Astrocyte (in vitro differentiated cells and primary cell): Measurements from ENCODE around the gene METTL15. TPM values are rescaled to one million over a fixed set of nuclear protein-coding genes. Genes with fewer than 3 reads are reported as not detected.

Source experiments
- DNase-seq: peaks from one replicate; pipeline ENCODE4 v3.0.0-alpha.2; 2010; ENCODE audit warnings: low read depth
- FAIRE-seq: peaks from 2 replicates; lab custom pipeline; 2011; peaks lifted over from hg19 to GRCh38; lab: Jason Lieb, UNC
- H2AFZ ChIP-seq: 2 replicates; pipeline ENCODE4 v1.6.0; 2012; ENCODE audit warnings: low read depth, low read length, inconsistent platforms
- H3K27ac ChIP-seq: 2 replicates; pipeline ENCODE4 v1.5.1; 2011; ENCODE audit warnings: low read depth, low read length, inconsistent platforms
- H3K27me3 ChIP-seq: 2 replicates; pipeline ENCODE4 v1.6.0; 2011; ENCODE audit warnings: low read length, inconsistent platforms; ENCODE audit not compliant: insufficient read depth
- H3K36me3 ChIP-seq: 2 replicates; pipeline ENCODE4 v1.5.1; 2011; ENCODE audit warnings: low read length, inconsistent platforms; ENCODE audit not compliant: insufficient read depth
- H3K4me1 ChIP-seq: 2 replicates; pipeline ENCODE4 v1.5.1; 2011; ENCODE audit warnings: low read length, inconsistent platforms; ENCODE audit not compliant: insufficient read depth
- H3K4me2 ChIP-seq: 2 replicates; pipeline ENCODE4 v1.6.0; 2012; ENCODE audit warnings: low read length, inconsistent platforms
- H3K4me3 ChIP-seq: 2 replicates; pipeline ENCODE4 v1.5.1; 2011; ENCODE audit warnings: low read depth, mild to moderate bottlenecking, low read length, inconsistent platforms; ENCODE audit not compliant: insufficient read depth
- H3K79me2 ChIP-seq: 2 replicates; pipeline ENCODE4 v1.6.0; 2012; ENCODE audit warnings: mild to moderate bottlenecking, low read length, inconsistent platforms; ENCODE audit not compliant: insufficient read depth
- H3K9ac ChIP-seq: 2 replicates; pipeline ENCODE4 v1.6.0; 2012; ENCODE audit warnings: mild to moderate bottlenecking, low read length, inconsistent platforms
- H3K9me3 ChIP-seq: 2 replicates; pipeline ENCODE4 v1.5.1; 2012; ENCODE audit warnings: low read depth, mild to moderate bottlenecking, low read length, inconsistent platforms; ENCODE audit not compliant: insufficient read depth
- H4K20me1 ChIP-seq: 2 replicates; pipeline ENCODE4 v1.6.0; 2012; ENCODE audit warnings: low read length, inconsistent platforms; ENCODE audit not compliant: insufficient read depth
- H3K27ac Mint-ChIP-seq: one replicate; pipeline ENCODE4 v1.8.0; 2021; ENCODE audit warnings: mild to moderate bottlenecking, mixed read lengths; ENCODE audit not compliant: unreplicated experiment
- H3K27me3 Mint-ChIP-seq: one replicate; pipeline ENCODE4 v1.8.0; 2021; ENCODE audit warnings: low read depth, mixed read lengths; ENCODE audit not compliant: unreplicated experiment
- H3K36me3 Mint-ChIP-seq: one replicate; pipeline ENCODE4 v1.8.0; 2021; ENCODE audit warnings: low read depth, mixed read lengths; ENCODE audit not compliant: unreplicated experiment
- H3K4me1 Mint-ChIP-seq: one replicate; pipeline ENCODE4 v1.8.0; 2021; ENCODE audit warnings: low read depth, mixed read lengths; ENCODE audit not compliant: unreplicated experiment
- H3K4me3 Mint-ChIP-seq: one replicate; pipeline ENCODE4 v1.8.0; 2021; ENCODE audit warnings: mild to moderate bottlenecking, moderate library complexity, mixed read lengths; ENCODE audit not compliant: unreplicated experiment
- H3K9me3 Mint-ChIP-seq: one replicate; pipeline ENCODE4 v1.8.0; 2021; ENCODE audit warnings: mild to moderate bottlenecking, mixed read lengths; ENCODE audit not compliant: unreplicated experiment
- EZH2 ChIP-seq: IDR thresholded peaks from 2 replicates; pipeline ENCODE4 v1.6.1; 2012; ENCODE audit warnings: mild to moderate bottlenecking, low read length, inconsistent platforms; ENCODE audit not compliant: insufficient read depth
- total RNA-seq: library from RNA; stranded (reverse); gene quantifications from 2 replicates; pipeline ENCODE4 v1.2.1, GENCODE V29; 2021
- TF ChIP-seq, protein P1 (sequence below): IDR thresholded peaks from 2 replicates; pipeline ENCODE4 v1.5.1; 2011; ENCODE audit warnings: low read depth, mild to moderate bottlenecking, inconsistent platforms, low read length, moderate library complexity; ENCODE audit not compliant: insufficient read depth

Gene METTL15
- total RNA-seq, 1 donor from 2014 or later = 10.8 TPM

DNA sequence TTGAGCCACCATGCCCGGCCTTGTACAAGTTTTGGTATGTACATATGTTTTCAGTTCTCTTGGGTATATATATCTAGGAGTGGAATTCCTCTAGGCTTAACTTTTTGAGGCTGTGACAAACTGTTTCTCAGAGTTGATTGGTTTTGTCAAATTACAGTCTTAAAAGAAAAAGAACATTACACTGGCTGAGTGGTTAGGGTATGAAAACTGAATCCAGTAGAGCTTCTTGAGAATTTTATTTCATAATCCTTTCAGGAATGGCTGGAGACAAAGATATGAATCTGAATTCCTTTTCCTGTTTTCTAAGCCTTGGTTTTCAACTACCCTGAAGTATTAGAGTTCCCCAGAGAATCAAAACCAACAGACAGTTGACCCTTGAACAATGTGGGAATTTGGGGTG lies 6.5 kb downstream of the METTL15 start:
- Mint-ChIP-seq H3K4me3 (no peak overlapping the region), H3K9me3 (no peaks in the 10 kb centered on the region), H3K36me3 (peaks cover 6% of the 10 kb centered on the region), H3K27ac (no peak overlapping the region), H3K27me3 (no peaks in the 10 kb centered on the region), H3K4me1 (peaks cover 15% of the 10 kb centered on the region)
- H3K9ac ChIP-seq = no peak overlapping the region
- FAIRE-seq = no peak
- no peak for DNase-seq
- H2AFZ ChIP-seq = no peak overlapping the region
- no peaks in the 10 kb centered on the region for H3K9me3 ChIP-seq
- H3K27me3 ChIP-seq = no peaks in the 10 kb centered on the region
- peaks cover 39% of the 10 kb centered on the region for H3K79me2 ChIP-seq
- no peak overlapping the region for H3K4me3 ChIP-seq
- H3K4me2 ChIP-seq = no peak overlapping the region
- H3K36me3 ChIP-seq = no peaks in the 10 kb centered on the region
- no peaks in the 10 kb centered on the region for H4K20me1 ChIP-seq
- no peak overlapping the region for H3K27ac ChIP-seq
- no peak for TF ChIP-seq EZH2
- H3K4me1 ChIP-seq = peaks cover 5% of the 10 kb centered on the region

DNA sequence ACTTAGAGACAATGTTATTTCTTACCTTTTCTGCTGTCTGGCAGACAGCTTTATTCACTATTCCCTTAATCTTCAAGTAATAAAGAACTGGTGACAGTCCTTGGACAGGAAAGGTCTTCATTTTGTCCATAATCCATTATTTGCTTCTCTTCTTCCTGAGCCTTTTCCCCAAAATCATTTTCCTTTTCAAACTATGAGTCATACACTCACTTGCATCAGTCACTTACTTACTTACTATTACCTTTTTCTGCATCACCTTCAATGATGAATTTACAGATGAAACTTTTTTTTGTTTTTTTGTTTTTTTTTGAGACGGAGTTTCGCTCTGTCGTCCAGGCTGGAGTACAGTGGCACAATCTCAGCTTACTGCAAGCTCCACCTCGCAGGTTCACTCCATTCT lies 9.5 kb downstream of the METTL15 start:
- Histone ChIP-seq H3K9ac (no peak overlapping the region), H3K4me3 (no peak overlapping the region), H3K27ac (no peak overlapping the region), H3K79me2 (peaks cover 18% of the 10 kb centered on the region), H3K36me3 (no peaks in the 10 kb centered on the region), H3K4me1 (no peaks in the 10 kb centered on the region), H2AFZ (no peak overlapping the region), H4K20me1 (no peaks in the 10 kb centered on the region), H3K27me3 (no peaks in the 10 kb centered on the region), H3K4me2 (no peak overlapping the region), H3K9me3 (no peaks in the 10 kb centered on the region)
- no peak for TF ChIP-seq EZH2
- TF ChIP-seq, protein P1, sequence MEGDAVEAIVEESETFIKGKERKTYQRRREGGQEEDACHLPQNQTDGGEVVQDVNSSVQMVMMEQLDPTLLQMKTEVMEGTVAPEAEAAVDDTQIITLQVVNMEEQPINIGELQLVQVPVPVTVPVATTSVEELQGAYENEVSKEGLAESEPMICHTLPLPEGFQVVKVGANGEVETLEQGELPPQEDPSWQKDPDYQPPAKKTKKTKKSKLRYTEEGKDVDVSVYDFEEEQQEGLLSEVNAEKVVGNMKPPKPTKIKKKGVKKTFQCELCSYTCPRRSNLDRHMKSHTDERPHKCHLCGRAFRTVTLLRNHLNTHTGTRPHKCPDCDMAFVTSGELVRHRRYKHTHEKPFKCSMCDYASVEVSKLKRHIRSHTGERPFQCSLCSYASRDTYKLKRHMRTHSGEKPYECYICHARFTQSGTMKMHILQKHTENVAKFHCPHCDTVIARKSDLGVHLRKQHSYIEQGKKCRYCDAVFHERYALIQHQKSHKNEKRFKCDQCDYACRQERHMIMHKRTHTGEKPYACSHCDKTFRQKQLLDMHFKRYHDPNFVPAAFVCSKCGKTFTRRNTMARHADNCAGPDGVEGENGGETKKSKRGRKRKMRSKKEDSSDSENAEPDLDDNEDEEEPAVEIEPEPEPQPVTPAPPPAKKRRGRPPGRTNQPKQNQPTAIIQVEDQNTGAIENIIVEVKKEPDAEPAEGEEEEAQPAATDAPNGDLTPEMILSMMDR = no peak
- H3K9me3 Mint-ChIP-seq = no peaks in the 10 kb centered on the region
- peak overlapping the region; percentile 69 for H3K27ac Mint-ChIP-seq
- H3K27me3 Mint-ChIP-seq = no peaks in the 10 kb centered on the region
- DNase-seq (no peak), FAIRE-seq (no peak)
- H3K4me3 Mint-ChIP-seq = no peak overlapping the region
- peaks cover 7% of the 10 kb centered on the region for H3K4me1 Mint-ChIP-seq
- H3K36me3 Mint-ChIP-seq = peaks cover 6% of the 10 kb centered on the region

DNA sequence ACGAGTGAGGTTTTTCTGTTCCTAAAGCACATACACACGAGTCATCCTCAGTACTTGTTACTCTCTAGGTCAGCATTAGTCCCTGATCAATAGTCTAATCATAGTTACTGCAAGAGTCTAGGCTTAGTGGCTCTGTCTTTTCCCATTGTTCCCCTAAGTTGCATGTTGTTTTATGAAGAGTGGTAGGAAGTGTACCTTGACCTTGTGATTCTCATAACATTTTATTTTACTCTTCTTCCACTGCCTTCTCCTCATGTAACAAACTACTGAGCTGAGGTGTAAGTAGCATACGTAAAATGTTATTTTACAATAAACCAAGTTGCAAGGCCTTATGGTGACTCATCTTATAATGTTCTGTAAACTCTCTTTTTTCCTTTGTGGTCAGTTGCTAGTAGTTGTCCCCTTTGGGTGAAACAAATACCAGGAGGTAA lies 15.0 kb downstream of the METTL15 start:
- Histone ChIP-seq H3K4me1 (peaks cover 7% of the 10 kb centered on the region), H3K79me2 (peaks cover 6% of the 10 kb centered on the region), H3K27me3 (no peaks in the 10 kb centered on the region), H3K9me3 (no peaks in the 10 kb centered on the region), H3K4me3 (no peak overlapping the region), H4K20me1 (no peaks in the 10 kb centered on the region), H3K9ac (peak overlapping the region; percentile 29), H2AFZ (peak overlapping the region; percentile 35), H3K4me2 (peak overlapping the region; percentile 60), H3K36me3 (no peaks in the 10 kb centered on the region), H3K27ac (peak overlapping the region; percentile 45)
- no peaks in the 10 kb centered on the region for H3K9me3 Mint-ChIP-seq
- FAIRE-seq (no peak), DNase-seq (peak; percentile 83)
- no peak overlapping the region for H3K4me3 Mint-ChIP-seq
- TF ChIP-seq EZH2 = no peak
- TF ChIP-seq, protein P1 = no peak
- H3K4me1 Mint-ChIP-seq = peaks cover 7% of the 10 kb centered on the region
- H3K36me3 Mint-ChIP-seq = no peaks in the 10 kb centered on the region
- H3K27me3 Mint-ChIP-seq = no peaks in the 10 kb centered on the region
- no peak overlapping the region for H3K27ac Mint-ChIP-seq
